ENCODE measurements around the gene PPP1R2C. TPM values are rescaled to one million over a fixed set of nuclear protein-coding genes. Genes with fewer than 3 reads are reported as not detected.

Gene PPP1R2C
- total RNA-seq, 1 experiment from 2014 or later = not detected

GRCh38 chrX:42776195-42776594, 1.8 kb downstream of the PPP1R2C start:
- no peak for TF ChIP-seq CTCF (IDR thresholded peaks at IDR 0.05; ENCODE audit: unreplicated experiment)
- H3K9me3 Mint-ChIP-seq (ENCODE audit: low read depth, unreplicated experiment) = peaks cover 16% of the 10 kb centered on the region
- H3K36me3 Mint-ChIP-seq (ENCODE audit: insufficient read depth, unreplicated experiment) = no peaks in the 10 kb centered on the region
- no peak overlapping the region for H3K4me3 Mint-ChIP-seq (ENCODE audit: low read depth, unreplicated experiment)
- no peak for DNase-seq
- intact Hi-C loops (cut with micrococcal nuclease; ENCODE audit: unreplicated experiment) = no loop called here
- CTCF ChIA-PET = no interaction called here
- no peaks in the 10 kb centered on the region for H3K27me3 Mint-ChIP-seq (ENCODE audit: unreplicated experiment)
- H3K27ac Mint-ChIP-seq (ENCODE audit: unreplicated experiment) = no peak overlapping the region
- BruUV-seq (replicated peaks) = no TSS peak
- peaks cover 8% of the 10 kb centered on the region for H3K4me1 Mint-ChIP-seq (ENCODE audit: low read depth, unreplicated experiment)

- DNase-seq = no peak
- no TSS peak for BruUV-seq (replicated peaks)
- H3K36me3 Mint-ChIP-seq (ENCODE audit: insufficient read depth, unreplicated experiment) = no peaks in the 10 kb centered on the region
- no peaks in the 10 kb centered on the region for H3K27me3 Mint-ChIP-seq (ENCODE audit: unreplicated experiment)
- H3K9me3 Mint-ChIP-seq (ENCODE audit: low read depth, unreplicated experiment) = peaks cover 4% of the 10 kb centered on the region
- peaks cover 8% of the 10 kb centered on the region for H3K4me1 Mint-ChIP-seq (ENCODE audit: low read depth, unreplicated experiment)
- no peak overlapping the region for H3K27ac Mint-ChIP-seq (ENCODE audit: unreplicated experiment)
- CTCF ChIA-PET = no interaction called here
- no peak overlapping the region for H3K4me3 Mint-ChIP-seq (ENCODE audit: low read depth, unreplicated experiment)
- intact Hi-C loops (cut with micrococcal nuclease; ENCODE audit: unreplicated experiment) = no loop called here
- no peak for TF ChIP-seq CTCF (IDR thresholded peaks at IDR 0.05; ENCODE audit: unreplicated experiment)
Measured at GRCh38 chrX:42772874-42773273, 5.1 kb downstream of the PPP1R2C start.

- Mint-ChIP-seq H3K27me3 (ENCODE audit: unreplicated experiment) (no peaks in the 10 kb centered on the region), H3K4me3 (ENCODE audit: low read depth, unreplicated experiment) (no peak overlapping the region), H3K36me3 (ENCODE audit: insufficient read depth, unreplicated experiment) (no peaks in the 10 kb centered on the region), H3K9me3 (ENCODE audit: low read depth, unreplicated experiment) (peaks cover 1% of the 10 kb centered on the region), H3K4me1 (ENCODE audit: low read depth, unreplicated experiment) (peaks cover 8% of the 10 kb centered on the region), H3K27ac (ENCODE audit: unreplicated experiment) (no peak overlapping the region)
- BruUV-seq (replicated peaks) = no TSS peak
- CTCF ChIA-PET = interaction anchor here (0.6 kb wide), 1 partner anchor 977 kb away, joined by 3 read pairs; no protein-coding TSS in a partner anchor
- DNase-seq = no peak
- TF ChIP-seq CTCF (IDR thresholded peaks at IDR 0.05; ENCODE audit: unreplicated experiment) = no peak
- intact Hi-C loops (cut with micrococcal nuclease; ENCODE audit: unreplicated experiment) = no loop called here
Measured at GRCh38 chrX:42771506-42772335, 6.2 kb downstream of the PPP1R2C start.

GRCh38 chrX:42770566-42770965, 7.4 kb downstream of the PPP1R2C start:
- BruUV-seq (replicated peaks) = no TSS peak

More at GRCh38 chrX:42770566-42770965, 7.4 kb downstream of the PPP1R2C start:
- CTCF ChIA-PET = no interaction called here
- no peak for TF ChIP-seq CTCF (IDR thresholded peaks at IDR 0.05; ENCODE audit: unreplicated experiment)
- no peaks in the 10 kb centered on the region for H3K36me3 Mint-ChIP-seq (ENCODE audit: insufficient read depth, unreplicated experiment)
- peaks cover 4% of the 10 kb centered on the region for H3K9me3 Mint-ChIP-seq (ENCODE audit: low read depth, unreplicated experiment)
- no peak overlapping the region for H3K27ac Mint-ChIP-seq (ENCODE audit: unreplicated experiment)
- intact Hi-C loops (cut with micrococcal nuclease; ENCODE audit: unreplicated experiment) = no loop called here
- no peak for DNase-seq
- H3K27me3 Mint-ChIP-seq (ENCODE audit: unreplicated experiment) = no peaks in the 10 kb centered on the region
- H3K4me3 Mint-ChIP-seq (ENCODE audit: low read depth, unreplicated experiment) = no peak overlapping the region
- H3K4me1 Mint-ChIP-seq (ENCODE audit: low read depth, unreplicated experiment) = no peaks in the 10 kb centered on the region
